NCI-H510A treated with DMSO at 0.1 percent for 48 hours (cell line): ENCODE measurements around the gene NUDC.
"Not testable (repeated sequence)": the region's sequence is repeated elsewhere in the genome, so short reads cannot be mapped to it uniquely, and the experiment has no call there.

Experiments used
- DNase-seq: peaks from one replicate; lab custom pipeline; 2025; lab: John Stamatoyannopoulos, UW

Gene NUDC

GRCh38 chr1:26989403-26990109 is 68.0 kb downstream of the NUDC start:
- not testable (repeated sequence) for DNase-seq

GRCh38 chr1:26991310-26992116 is 70.0 kb downstream of the NUDC start:
- no peak for DNase-seq

GRCh38 chr1:26993237-26994019 is 71.9 kb downstream of the NUDC start, which contains the start of gene TRNP1:
TRNP1 (plus strand) TSS chr1:26993692; CDS start chr1:26993787, 95 bp downstream.
- peak; percentile 76 for DNase-seq

- no peak for DNase-seq
These were observed 72.7 kb downstream of the NUDC start for GRCh38 chr1:26994020-26994786.

- DNase-seq = peak; percentile 21
These were observed 73.4 kb downstream of the NUDC start for GRCh38 chr1:26994787-26995517.

GRCh38 chr1:26996024-26996423 is 74.5 kb downstream of the NUDC start:
- no peak for DNase-seq
